ENCODE measurements around the gene OR51B6.

Gene OR51B6

DNA sequence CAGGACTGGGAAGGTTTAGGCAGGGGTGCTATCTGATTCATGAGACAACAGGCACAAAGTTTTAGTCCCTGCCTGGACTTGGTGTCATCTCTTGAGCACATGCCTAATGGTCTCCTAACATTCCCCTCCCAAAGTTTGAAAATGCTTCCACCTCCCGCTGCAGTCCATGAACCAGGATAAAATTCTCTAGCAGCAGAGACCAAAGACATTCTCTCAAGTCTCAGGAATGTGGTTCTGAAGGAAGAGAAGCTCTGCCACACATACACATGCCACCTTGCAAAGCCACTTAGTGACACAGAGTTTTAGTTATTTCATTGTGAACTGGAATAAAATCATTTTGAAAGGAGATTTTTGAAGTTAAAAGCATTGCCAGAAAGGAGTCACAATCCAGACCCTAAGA is 15.5 kb downstream of the OR51B6 start:
- no peak for DNase-seq

DNA sequence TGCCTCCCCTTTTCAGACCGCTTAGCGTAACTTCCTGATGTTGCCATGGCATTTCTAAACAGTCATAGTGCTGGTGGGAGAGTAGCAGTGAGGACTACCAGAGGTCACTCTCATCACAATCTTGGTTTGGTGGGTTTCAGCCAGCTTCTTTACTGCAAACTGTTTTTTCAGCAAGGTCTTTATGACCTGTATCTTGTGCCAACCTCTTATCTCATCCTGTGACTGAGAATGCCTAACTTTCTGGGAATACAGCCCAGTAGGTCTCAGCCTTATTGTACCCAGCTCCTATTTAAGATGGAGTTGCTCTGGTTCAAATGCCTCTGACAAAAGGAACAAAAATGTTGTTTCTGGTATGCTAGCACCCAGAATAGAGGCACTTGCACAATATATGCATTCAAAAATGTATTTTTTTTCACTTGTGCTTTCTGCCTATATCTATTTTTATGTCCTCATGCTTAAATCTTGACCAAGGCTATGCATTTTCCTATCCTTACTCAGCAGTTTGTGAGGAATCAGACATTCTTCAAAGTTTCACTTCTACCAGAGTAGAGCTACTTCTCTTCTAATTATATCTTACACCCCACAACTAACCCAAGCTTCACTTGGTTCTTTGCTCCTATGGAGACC is 16.3 kb downstream of the OR51B6 start:
- DNase-seq, result no peak

DNA sequence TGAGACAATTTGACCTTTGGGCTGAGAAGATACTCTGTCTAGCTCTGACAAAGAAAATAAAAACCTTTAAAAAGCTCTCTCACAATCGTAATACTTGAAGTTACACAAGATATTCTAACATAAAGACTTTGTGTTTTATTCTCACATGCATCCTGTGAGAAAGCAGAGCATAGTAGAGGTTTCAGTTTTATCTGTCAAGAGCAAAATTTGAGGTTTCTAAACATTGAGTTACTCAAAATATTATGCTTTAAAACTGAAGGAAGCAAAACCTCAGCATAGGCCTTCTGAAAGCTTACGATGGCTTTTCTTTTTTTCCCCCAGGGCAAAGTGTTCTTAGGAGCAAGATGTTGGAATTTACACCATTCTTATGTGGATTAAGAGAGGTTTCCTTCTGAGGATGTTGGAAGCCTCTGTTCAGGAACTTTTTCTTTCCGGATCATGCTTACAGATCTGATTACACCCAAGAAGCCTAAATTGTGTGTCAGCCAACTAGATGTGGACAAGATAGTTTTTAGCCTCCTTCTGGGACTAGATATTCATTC is 17.3 kb downstream of the OR51B6 start:
- DNase-seq, result no peak

- DNase-seq, result no peak
Observed at GRCh38 chr11:5369789-5370188, 18.5 kb downstream of the OR51B6 start.

DNA sequence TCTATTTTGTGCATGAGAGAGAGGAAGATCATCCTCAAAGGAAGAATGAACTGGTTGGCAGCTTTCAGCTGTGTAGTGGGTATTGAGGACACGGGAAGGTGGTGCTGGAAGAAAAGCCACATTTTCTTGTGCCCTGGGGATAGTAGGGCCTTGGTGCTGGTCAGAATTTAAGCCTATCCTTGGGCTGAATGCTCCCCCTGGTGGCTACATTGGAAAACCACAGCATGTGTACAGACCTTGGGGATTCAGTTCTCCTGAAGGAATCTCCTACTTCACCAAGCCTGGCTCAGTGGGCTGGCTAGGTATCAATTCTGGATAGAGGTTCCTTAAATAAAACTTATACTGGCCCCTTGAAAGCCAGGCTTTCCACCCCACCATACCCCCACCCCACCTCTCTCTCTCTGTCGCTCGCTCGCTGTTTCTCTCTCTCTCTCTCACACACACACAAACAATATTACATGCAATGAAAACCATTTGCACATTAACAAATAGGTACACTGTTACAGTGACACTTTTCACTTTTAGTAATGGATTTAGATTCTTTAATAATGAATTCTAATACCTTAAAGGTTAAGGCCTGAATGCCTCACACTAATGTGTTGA is 29.5 kb downstream of the OR51B6 start:
- DNase-seq, result peak; percentile 13

DNA sequence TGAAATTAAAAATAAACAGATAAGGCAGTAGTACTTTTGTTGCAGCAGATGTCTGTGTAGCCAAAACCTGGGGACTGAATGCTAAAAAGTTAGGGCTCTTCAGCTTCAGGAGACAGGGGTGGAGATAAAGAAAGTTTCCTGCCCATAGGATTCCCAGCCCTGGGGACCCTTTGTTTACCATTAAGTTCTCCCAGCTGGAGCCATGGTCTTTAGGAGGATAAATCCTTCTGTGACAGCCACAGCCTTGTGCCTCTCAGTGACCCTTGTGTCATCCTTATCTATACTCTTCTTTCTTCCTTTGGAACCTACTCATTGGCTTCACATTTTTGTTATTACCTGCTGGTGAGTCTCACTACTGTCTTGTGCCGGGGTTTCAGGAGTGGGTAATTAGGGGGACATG is 32.3 kb downstream of the OR51B6 start, which contains the start of gene OR51M1:
TSS of gene OR51M1 (plus strand) at position 237 of the 400 bp plus-strand sequence. CDS start 5,587 bp downstream, outside the sequence.
- no peak for DNase-seq

DNA sequence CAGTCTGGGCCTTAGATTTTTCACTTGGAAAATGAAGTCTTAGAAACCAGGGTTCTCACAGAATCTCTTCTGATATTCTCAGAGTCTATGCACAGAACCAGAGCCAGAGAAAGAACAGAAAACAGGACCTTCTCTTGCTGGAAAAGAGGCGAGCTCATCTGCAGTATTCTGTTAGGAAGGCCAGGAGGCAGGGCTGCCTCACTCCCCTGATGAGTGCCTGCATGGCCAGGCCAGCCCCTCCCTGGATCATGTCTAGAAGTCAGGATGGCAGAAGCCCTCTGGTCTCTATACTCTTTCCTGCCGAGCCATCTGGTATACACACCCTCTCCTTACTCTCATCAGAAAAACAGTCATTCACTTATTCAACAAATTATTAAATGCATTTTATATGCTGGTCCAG is 33.0 kb downstream of the OR51B6 start:
- DNase-seq, result no peak

GRCh38 chr11:5390210-5390609 is 38.9 kb downstream of the OR51B6 start:
- DNase-seq, result no peak

- DNase-seq, result no peak
Observed at GRCh38 chr11:5394091-5394490, 42.8 kb downstream of the OR51B6 start.

GRCh38 chr11:5398936-5399335 is 47.6 kb downstream of the OR51B6 start:
- no peak for DNase-seq
